Endodermal cell (in vitro differentiated cells): ENCODE measurements around the gene MUC12. TPM values are rescaled to one million over a fixed set of nuclear protein-coding genes. Genes with fewer than 3 reads are reported as not detected.

Source experiments
- DNase-seq: peaks from one replicate; pipeline ENCODE4 v3.0.0-alpha.2; 2017
- H3K27ac ChIP-seq: 2 replicates; pipeline ENCODE4 v1.5.1; 2013; ENCODE audit warnings: mild to moderate bottlenecking, low read depth, low read length, moderate library complexity
- H3K27me3 ChIP-seq: 2 replicates; pipeline ENCODE4 v1.6.1; 2013; ENCODE audit warnings: mild to moderate bottlenecking, low read length, moderate library complexity; ENCODE audit not compliant: insufficient read depth, control insufficient read depth, poor library complexity, severe bottlenecking
- H3K36me3 ChIP-seq: 2 replicates; pipeline ENCODE4 v1.7.0; 2013; ENCODE audit warnings: mild to moderate bottlenecking, low read length, moderate library complexity; ENCODE audit not compliant: control insufficient read depth, insufficient read depth
- H3K4me1 ChIP-seq: one replicate; pipeline ENCODE4 v1.7.0; 2013; ENCODE audit warnings: low read length; ENCODE audit not compliant: control insufficient read depth, insufficient read depth
- H3K4me3 ChIP-seq: 2 replicates; pipeline ENCODE4 v1.5.1; 2013; ENCODE audit warnings: mild to moderate bottlenecking, low read length, moderate library complexity
- H3K9ac ChIP-seq: 2 replicates; pipeline ENCODE4 v1.6.1; 2013; ENCODE audit warnings: mild to moderate bottlenecking, low read length, moderate library complexity; ENCODE audit not compliant: poor library complexity, severe bottlenecking; ENCODE audit errors: extremely low read depth
- H3K9me3 ChIP-seq: 2 replicates; pipeline ENCODE4 v1.6.1; 2013; ENCODE audit warnings: mild to moderate bottlenecking, low read length, moderate library complexity; ENCODE audit not compliant: control insufficient read depth
- H3K27ac Mint-ChIP-seq: 2 replicates; pipeline ENCODE4 v1.8.0; 2020; ENCODE audit warnings: mixed read lengths
- H3K27me3 Mint-ChIP-seq: 2 replicates; pipeline ENCODE4 v1.8.0; 2021; ENCODE audit warnings: mild to moderate bottlenecking, mixed read lengths; ENCODE audit not compliant: insufficient read depth
- H3K36me3 Mint-ChIP-seq: 2 replicates; pipeline ENCODE4 v1.8.0; 2020; ENCODE audit warnings: low read depth, mixed read lengths
- H3K4me1 Mint-ChIP-seq: 2 replicates; pipeline ENCODE4 v1.8.0; 2020; ENCODE audit warnings: mixed read lengths
- H3K4me3 Mint-ChIP-seq: 2 replicates; pipeline ENCODE4 v1.8.0; 2020; ENCODE audit warnings: mild to moderate bottlenecking, moderate library complexity, mixed read lengths
- H3K9me3 Mint-ChIP-seq: 2 replicates; pipeline ENCODE4 v1.8.0; 2020; ENCODE audit warnings: mild to moderate bottlenecking, mixed read lengths
- CTCF ChIP-seq: fragments of 200-600 bp; sonication (generic); conservative IDR thresholded peaks from 2 replicates; pipeline ENCODE4 v1.5.0; 2021; ENCODE audit warnings: antibody characterized with exemption, mild to moderate bottlenecking
- WGBS, 2 experiments: methylation state at CpG; one replicate each; pipeline versions ENCODE4 v1.1.5 to v1.1.7; 2013; ENCODE audit warnings: missing lambda C conversion rate in 2 of 2, mixed read lengths in 1 of 2; ENCODE audit not compliant: insufficient coverage in 1 of 2, insufficient read length in 1 of 2; 5-methylcytosine and 5-hydroxymethylcytosine counted together
- total RNA-seq, 2 donors: library from RNA; stranded (reverse); fragmentation: NEBNext Ultra II Directional in 1 of 2; extraction: Animal tissue kit (Norgen Biotek cat#: 25700) in 1 of 2; gene quantifications; 2 replicates in 1 of 2; 3 replicates in 1 of 2; pipeline ENCODE4 v1.2.1, GENCODE V29; 2021

Gene MUC12
- total RNA-seq, 2 donors from 2014 or later, result 2.9 to 3.3 TPM

- peaks cover 3% of the 10 kb centered on the region for H3K4me1 Mint-ChIP-seq
- no peaks in the 10 kb centered on the region for H3K9me3 Mint-ChIP-seq
- peaks cover 5% of the 10 kb centered on the region for H3K27me3 ChIP-seq
- no peaks in the 10 kb centered on the region for H3K9me3 ChIP-seq
- peak overlapping the region; percentile 47 for H3K9ac ChIP-seq
- H3K4me3 ChIP-seq, result peak overlapping the region; percentile 64
- peak overlapping the region; percentile 88 for H3K27ac Mint-ChIP-seq
- peak overlapping the region; percentile 64 for H3K4me3 Mint-ChIP-seq
- WGBS, 2 experiments, result 17 to 20% methylated on average over 8 to 29 of the region's 29 CpGs
- no peak for TF ChIP-seq CTCF
- DNase-seq, result peak; percentile 87
- H3K36me3 ChIP-seq, result no peaks in the 10 kb centered on the region
- H3K27me3 Mint-ChIP-seq, result peaks cover 13% of the 10 kb centered on the region
- no peaks in the 10 kb centered on the region for H3K4me1 ChIP-seq
- H3K27ac ChIP-seq, result peak overlapping the region; percentile 95
- H3K36me3 Mint-ChIP-seq, result peaks cover 3% of the 10 kb centered on the region
Measured at GRCh38 chr7:101017064-101017777, 47.9 kb downstream of the MUC12 start.

- 20 to 50% methylated on average over 1 to 13 of the region's 14 CpGs for WGBS, 2 experiments
- Histone ChIP-seq H3K27me3 (peaks cover 5% of the 10 kb centered on the region), H3K27ac (peak overlapping the region; percentile 44), H3K36me3 (no peaks in the 10 kb centered on the region), H3K9me3 (no peaks in the 10 kb centered on the region), H3K9ac (no peak overlapping the region), H3K4me1 (no peaks in the 10 kb centered on the region), H3K4me3 (no peak overlapping the region)
- Mint-ChIP-seq H3K36me3 (peaks cover 3% of the 10 kb centered on the region), H3K27ac (peak overlapping the region; percentile 48), H3K4me1 (peaks cover 3% of the 10 kb centered on the region), H3K9me3 (no peaks in the 10 kb centered on the region), H3K4me3 (peak overlapping the region; percentile 26), H3K27me3 (peaks cover 15% of the 10 kb centered on the region)
- DNase-seq, result peak; percentile 87
- TF ChIP-seq CTCF, result no peak
Measured at GRCh38 chr7:101018271-101019167, 49.2 kb downstream of the MUC12 start.

GRCh38 chr7:101020444-101020843, 51.1 kb downstream of the MUC12 start:
- no peak for DNase-seq
- Histone ChIP-seq H3K9me3 (no peaks in the 10 kb centered on the region), H3K4me3 (no peak overlapping the region), H3K27ac (no peak overlapping the region), H3K27me3 (peaks cover 5% of the 10 kb centered on the region), H3K9ac (no peak overlapping the region), H3K36me3 (no peaks in the 10 kb centered on the region), H3K4me1 (no peaks in the 10 kb centered on the region)
- peaks cover 17% of the 10 kb centered on the region for H3K27me3 Mint-ChIP-seq
- no peak overlapping the region for H3K4me3 Mint-ChIP-seq
- H3K36me3 Mint-ChIP-seq, result no peaks in the 10 kb centered on the region
- WGBS, 2 experiments, result 83 to 89% methylated on average over 7 to 8 of the region's 8 CpGs
- TF ChIP-seq CTCF, result no peak
- H3K9me3 Mint-ChIP-seq, result no peaks in the 10 kb centered on the region
- H3K27ac Mint-ChIP-seq, result no peak overlapping the region
- peaks cover 3% of the 10 kb centered on the region for H3K4me1 Mint-ChIP-seq
